HepG2 (cell line): ENCODE results near the gene VGF. TPM values are rescaled to one million over a fixed set of nuclear protein-coding genes. Genes with fewer than 3 reads are reported as not detected.
A peak's percentile ranks its signal among the peaks of the same experiment; 100 is the strongest.

Experiments
- ARID4A ChIP-seq: sonication (generic); formaldehyde crosslinking; IDR thresholded peaks from 2 replicates; pipeline ENCODE4 v1.5.0; 2020; ENCODE audit warnings: mild to moderate bottlenecking, missing genetic modification reagents, borderline replicate concordance
- BRF2 ChIP-seq: sonication (generic); formaldehyde crosslinking; IDR thresholded peaks from 2 replicates; pipeline ENCODE4 v1.8.1; 2022; ENCODE audit warnings: mild to moderate bottlenecking, missing genetic modification reagents
- CREBL2 ChIP-seq: sonication (generic); formaldehyde crosslinking; IDR thresholded peaks from 2 replicates; pipeline ENCODE4 v1.8.1; 2023; ENCODE audit warnings: missing genetic modification reagents, mild to moderate bottlenecking, borderline replicate concordance
- NFIB ChIP-seq: sonication (generic); formaldehyde crosslinking; IDR thresholded peaks from 2 replicates; pipeline ENCODE4 v1.9.0; 2021; ENCODE audit warnings: missing genetic modification reagents, mild to moderate bottlenecking, borderline replicate concordance
- PPARG ChIP-seq: conservative IDR thresholded peaks from 2 replicates; pipeline ENCODE4 v1.6.1; 2016; ENCODE audit warnings: missing biosample characterization, missing genetic modification reagents
- SP2 ChIP-seq: sonication (generic); formaldehyde crosslinking; IDR thresholded peaks from 2 replicates; pipeline ENCODE4 v1.5.1; 2020; ENCODE audit warnings: mild to moderate bottlenecking, missing genetic modification reagents
- SPEN ChIP-seq: sonication (generic); formaldehyde crosslinking; IDR thresholded peaks from 2 replicates; pipeline ENCODE4 v1.5.1; 2020; ENCODE audit warnings: low read depth, mild to moderate bottlenecking, missing genetic modification reagents
- ZBTB43 ChIP-seq: sonication (generic); formaldehyde crosslinking; conservative IDR thresholded peaks from 2 replicates; pipeline ENCODE4 v1.4.0; 2020; ENCODE audit warnings: missing genetic modification reagents
- ZBTB44 ChIP-seq: sonication (generic); formaldehyde crosslinking; IDR thresholded peaks from 2 replicates; pipeline ENCODE4 v1.4.0; 2020; ENCODE audit warnings: missing genetic modification reagents
- ZKSCAN1 ChIP-seq: fragments of 150-350 bp; IDR thresholded peaks from 2 replicates; pipeline ENCODE4 v1.6.1; 2014; ENCODE audit warnings: low read length
- ZNF362 ChIP-seq: sonication (generic); formaldehyde crosslinking; IDR thresholded peaks from 2 replicates; pipeline ENCODE4 v1.4.0; 2020; ENCODE audit warnings: missing genetic modification reagents, mild to moderate bottlenecking, borderline replicate concordance
- ZNF44 ChIP-seq: sonication (generic); formaldehyde crosslinking; IDR thresholded peaks from 2 replicates; pipeline ENCODE4 v1.5.1; 2020; ENCODE audit warnings: mild to moderate bottlenecking, missing genetic modification reagents
- ZNF446 ChIP-seq: sonication (generic); formaldehyde crosslinking; IDR thresholded peaks from 2 replicates; pipeline ENCODE4 v1.5.0; 2020; ENCODE audit warnings: mild to moderate bottlenecking, missing genetic modification reagents
- ZNF512 ChIP-seq: sonication (generic); formaldehyde crosslinking; IDR thresholded peaks from 2 replicates; pipeline ENCODE4 v1.4.0; 2020; ENCODE audit warnings: mild to moderate bottlenecking, missing genetic modification reagents
- ZSCAN12 ChIP-seq: sonication (generic); formaldehyde crosslinking; IDR thresholded peaks from 2 replicates; pipeline ENCODE4 v1.9.0; 2021; ENCODE audit warnings: mild to moderate bottlenecking, missing genetic modification reagents
- ZSCAN29 ChIP-seq: sonication (generic); formaldehyde crosslinking; conservative IDR thresholded peaks from 2 replicates; pipeline ENCODE4 v1.4.0; 2020; ENCODE audit warnings: mild to moderate bottlenecking, missing genetic modification reagents
- polyA plus RNA-seq, 8 experiments: library from polyadenylated mRNA; depleted of rRNA in 3 of 8; stranded (reverse) in 7 of 8; unstranded in 1 of 8; fragments of >200 nt; fragmentation: Illumina TruSeq in 4 of 8; extraction: Trizol in 4 of 8; gene quantifications; 2 replicates each; pipeline versions ENCODE4 v1.2.1 to v1.2.3, GENCODE V29; 2011 to 2016; ENCODE audit warnings: low read depth in 4 of 8, missing spikeins in 1 of 8, mixed read lengths in 1 of 8; ENCODE audit not compliant: insufficient read depth in 1 of 8
- total RNA-seq, 5 experiments: library from RNA; depleted of rRNA; stranded (reverse); fragments of >200 nt; fragmentation: Illumina TruSeq; extraction: Trizol; gene quantifications; 2 replicates each; pipeline ENCODE4 v1.2.3, GENCODE V29; 2016; ENCODE audit warnings: low read depth in 1 of 5

VGF gene
- total and polyA plus RNA-seq, 2 of the 13 experiments (the other 11 are each of a cell fraction or from before 2014, with no cell fraction given), result 0.12 to 0.46 TPM

- TF ChIP-seq ZBTB43 (CRISPR knock-in tag) (0 out of 2 replicates have a peak, but pooled peaks have one; percentile 33), SPEN (CRISPR knock-in tag) (peak; percentile 83), ZSCAN29 (CRISPR knock-in tag) (no peak), PPARG (CRISPR knock-in tag) (no peak), ZNF446 (peak; percentile 87; the same call in 1 of the 2 replicates), ZKSCAN1 (no peak), CREBL2 (CRISPR knock-in tag) (no peak), ZNF362 (no peak), ZSCAN12 (CRISPR knock-in tag) (no peak), ARID4A (CRISPR knock-in tag) (peak; percentile 79; the same call in 1 of the 2 replicates), ZNF44 (no peak), SP2 (CRISPR knock-in tag) (no peak; the same call in 1 of the 2 replicates), BRF2 (CRISPR knock-in tag) (peak; percentile 58; the same call in 1 of the 2 replicates), NFIB (CRISPR knock-in tag) (no peak), ZBTB44 (CRISPR knock-in tag) (no peak), ZNF512 (no peak)
Observed at GRCh38 chr7:101201695-101202602, 36.6 kb upstream of the VGF start (continued).
